ENCODE data around the gene CLHC1.

DNA sequence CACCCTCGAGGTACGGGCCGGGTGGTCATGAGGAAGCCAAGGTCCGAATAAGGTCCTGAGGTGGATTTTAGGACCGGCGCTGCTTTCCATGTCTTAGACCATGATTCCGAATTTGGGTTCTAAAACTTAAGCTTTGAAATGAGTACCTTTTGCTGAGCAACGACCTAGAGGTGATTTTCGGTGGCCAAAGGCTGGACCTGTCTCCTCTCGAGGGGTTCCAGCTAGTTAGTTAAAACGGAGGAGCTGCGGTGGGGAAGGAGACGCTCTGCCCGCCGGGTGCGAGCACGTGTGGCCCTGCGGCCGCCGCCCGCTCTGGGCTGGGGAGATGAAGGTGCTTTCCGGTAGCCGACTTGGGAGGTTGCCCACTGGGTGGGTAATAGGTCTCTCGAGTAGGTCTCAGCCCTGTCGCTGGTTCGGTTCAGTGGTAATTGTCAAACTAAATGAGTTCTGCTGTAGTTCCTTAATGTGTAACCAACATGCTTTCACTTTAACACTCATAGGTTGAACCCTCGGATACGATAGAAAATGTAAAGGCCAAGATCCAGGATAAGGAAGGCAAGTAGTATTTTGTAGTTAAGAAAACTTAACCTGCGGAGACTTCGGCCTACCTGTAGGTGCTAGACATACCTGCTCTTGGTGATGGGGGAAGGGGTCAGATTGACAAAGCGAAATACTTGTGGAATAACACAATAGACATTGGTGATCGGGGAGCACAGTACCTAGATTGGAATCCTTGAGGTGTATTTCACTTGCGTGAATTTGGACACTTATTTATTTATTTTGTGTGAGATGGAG lies 967 bp upstream of the CLHC1 start:
- TF ChIP-seq, protein P1, sequence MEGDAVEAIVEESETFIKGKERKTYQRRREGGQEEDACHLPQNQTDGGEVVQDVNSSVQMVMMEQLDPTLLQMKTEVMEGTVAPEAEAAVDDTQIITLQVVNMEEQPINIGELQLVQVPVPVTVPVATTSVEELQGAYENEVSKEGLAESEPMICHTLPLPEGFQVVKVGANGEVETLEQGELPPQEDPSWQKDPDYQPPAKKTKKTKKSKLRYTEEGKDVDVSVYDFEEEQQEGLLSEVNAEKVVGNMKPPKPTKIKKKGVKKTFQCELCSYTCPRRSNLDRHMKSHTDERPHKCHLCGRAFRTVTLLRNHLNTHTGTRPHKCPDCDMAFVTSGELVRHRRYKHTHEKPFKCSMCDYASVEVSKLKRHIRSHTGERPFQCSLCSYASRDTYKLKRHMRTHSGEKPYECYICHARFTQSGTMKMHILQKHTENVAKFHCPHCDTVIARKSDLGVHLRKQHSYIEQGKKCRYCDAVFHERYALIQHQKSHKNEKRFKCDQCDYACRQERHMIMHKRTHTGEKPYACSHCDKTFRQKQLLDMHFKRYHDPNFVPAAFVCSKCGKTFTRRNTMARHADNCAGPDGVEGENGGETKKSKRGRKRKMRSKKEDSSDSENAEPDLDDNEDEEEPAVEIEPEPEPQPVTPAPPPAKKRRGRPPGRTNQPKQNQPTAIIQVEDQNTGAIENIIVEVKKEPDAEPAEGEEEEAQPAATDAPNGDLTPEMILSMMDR (IDR thresholded peaks at IDR 0.05): no peak
- TF ChIP-seq POLR2AphosphoS5 (IDR thresholded peaks at IDR 0.05): no peak
